Heart left ventricle (tissue), 16 donors: ENCODE results near the gene PRDX6. TPM values are rescaled to one million over a fixed set of nuclear protein-coding genes. Genes with fewer than 3 reads are reported as not detected.

Experiments
- ATAC-seq, 4 donors: fragments of 200-7000 bp; cut with Tn5 transposase; one replicate each; pipeline ENCODE4 v1.9.1; 2020 to 2022; ENCODE audit warnings: moderate library complexity in 4 of 4, mild to moderate bottlenecking in 3 of 4, moderate number of reproducible peaks in 1 of 4
- DNase-seq, 5 donors: peaks; one replicate each; pipeline ENCODE4 v3.0.0-alpha.2; 2020
- H3K27ac ChIP-seq, 12 donors: fragments of 200-600 bp; sonication (generic) in 4 of 12; one replicate each; pipeline versions ENCODE4 v1.5.0 to v1.8.0; 2016 to 2022; ENCODE audit warnings: mild to moderate bottlenecking in 2 of 12
- H3K27me3 ChIP-seq, 9 donors: fragments of 200-600 bp; sonication (generic) in 2 of 9; one replicate each; pipeline versions ENCODE4 v1.5.1 to v1.8.0; 2016 to 2022; ENCODE audit warnings: mild to moderate bottlenecking in 3 of 9
- H3K36me3 ChIP-seq, 9 donors: fragments of 200-600 bp; sonication (generic) in 2 of 9; one replicate each; pipeline versions ENCODE4 v1.5.0 to v1.8.0; 2018 to 2022; ENCODE audit warnings: mild to moderate bottlenecking in 2 of 9
- H3K4me1 ChIP-seq, 12 donors: fragments of 200-600 bp; sonication (generic) in 4 of 12; one replicate each; pipeline versions ENCODE4 v1.5.0 to v1.8.0; 2016 to 2022; ENCODE audit warnings: mild to moderate bottlenecking in 3 of 12
- H3K4me3 ChIP-seq, 12 donors: fragments of 200-600 bp; sonication (generic) in 4 of 12; one replicate each; pipeline versions ENCODE4 v1.5.0 to v1.8.0; 2017 to 2022; ENCODE audit warnings: mild to moderate bottlenecking in 9 of 12, moderate library complexity in 4 of 12
- H3K9me3 ChIP-seq, 12 donors: fragments of 200-600 bp; sonication (generic) in 4 of 12; one replicate each; pipeline versions ENCODE4 v1.5.0 to v1.8.0; 2016 to 2022; ENCODE audit warnings: mild to moderate bottlenecking in 1 of 12
- CTCF ChIP-seq, 12 donors: fragments of 200-600 bp; sonication (generic) in 4 of 12; IDR thresholded peaks; one replicate each; pipeline versions ENCODE4 v1.5.0 to v1.8.0; 2018 to 2022; ENCODE audit warnings: antibody characterized with exemption in 12 of 12, mild to moderate bottlenecking in 5 of 12
- POLR2A ChIP-seq, 2 donors: fragments of 450-650 bp; IDR thresholded peaks; one replicate each; pipeline ENCODE4 v1.6.1; 2017; ENCODE audit warnings: antibody characterized with exemption in 2 of 2, mild to moderate bottlenecking in 2 of 2, moderate library complexity in 2 of 2
- WGBS, 4 donors: extraction: QIAGEN DNeasy Blood & Tissue Kit in 2 of 4; methylation state at CpG; one replicate each; pipeline versions ENCODE4 v1.1.5 to v1.1.7; 2013 to 2018; 5-methylcytosine and 5-hydroxymethylcytosine counted together
- intact Hi-C, 10 donors: fragments of 100-400 bp; cut with DNase I; formaldehyde crosslinking; loops; one replicate each; pipeline versions ENCODE4 v1.11.1 to v1.14.2; 2022
- polyA plus RNA-seq, 2 donors: library from polyadenylated mRNA; stranded (reverse); fragments of 200-250 nt; gene quantifications; one replicate each; pipeline ENCODE4 v1.2.3, GENCODE V29; 2013
- total RNA-seq, 9 donors: library from RNA; depleted of rRNA in 2 of 9; stranded (reverse); fragments of >200 nt in 2 of 9; fragmentation: NEBNext Ultra II Directional in 3 of 9; extraction: Animal tissue kit (Norgen Biotek cat#: 25700) in 3 of 9; gene quantifications; one replicate each; pipeline versions ENCODE4 v1.1.0 to v1.2.4, GENCODE V29; 2016 to 2023
- donor health status: ischemic (EF 13 %, LVEDD 7.1; RV severe dilation, severe dysfunction).
- donor health status: healthy with polysubstance abuse.
- donor health status: DM: no; HTN: yes; CAD: no.
- donor health status: DM: no; HTN: no; CAD: no.
- donor health status: ischemic (EF 25% LVEDD 6.9; RV normal size, moderate dysfunction).
- donor health status: ischemic (EF 25% LVEDD 5.7; RV mildly dilated, moderate dysfunction).
- donor health status: healthy.
- donor health status: DM: yes; HTN: yes; CAD: no.
- donor health status: ischemic (EF 35%, LVEDD 5.7; RV mildly dilated, moderate dysfunction).
- donor health status: nonischemic (EF 11% LVEDD 7.7; RV severe dilation, severe dysfunction).
- donor health status: DM: yes; HTN: yes; CAD: no.
- donor health status: PGD.
- donor health status: ischemic (EF 29% LVEDD 5.4; RV normal size, mild dysfunction).
- donor health status: nonischemic (EF 23%, LVEDD 6.1; RV moderate dilation, normal function).

Gene PRDX6
- total and polyA plus RNA-seq, 11 donors: 237 to 635 (median 433) TPM

DNA sequence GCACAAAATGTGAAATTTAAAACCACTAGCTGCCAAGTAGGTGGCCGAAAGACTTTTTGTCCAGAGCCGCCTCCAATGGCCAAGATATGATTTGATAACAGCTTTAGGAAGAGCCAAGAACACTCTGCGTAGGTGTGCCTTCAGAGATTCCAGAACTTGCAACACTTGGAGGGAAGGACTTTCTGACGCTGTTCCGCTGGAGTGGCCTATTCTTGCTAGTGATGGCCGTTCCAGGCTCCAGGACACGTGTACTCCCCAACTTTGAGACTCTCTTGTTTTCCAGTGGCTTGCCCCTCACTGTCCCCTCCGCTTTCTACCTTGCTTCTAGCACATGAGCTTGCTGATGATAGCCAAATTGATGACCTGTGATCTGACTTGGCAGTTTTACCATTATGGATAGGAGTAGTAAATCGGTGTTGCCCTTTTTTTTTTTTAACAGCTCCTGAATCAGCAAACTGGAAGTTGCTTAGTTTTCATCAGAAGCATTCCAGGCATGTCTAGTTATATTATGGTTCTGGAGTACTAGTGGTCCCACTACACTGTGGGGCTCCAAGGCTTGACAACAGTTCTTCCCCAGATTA, 1.0 kb downstream of the PRDX6 start:
- peak overlapping the region; percentile 89 to 99 (median 97) for H3K27ac ChIP-seq
- peak; percentile 73 to 79 (median 78) for ATAC-seq
- H3K27me3 ChIP-seq: no peaks in the 10 kb centered on the region
- intact Hi-C loops: loop anchor here in 7 of 10 donors (2.0 to 10.0 kb wide), 9 partner anchors 46 to 679 kb away; partner anchors contain the start of genes CENPL (in 2 of the 7), DARS2 (in 2 of the 7), RABGAP1L (in 2 of the 7) and GAS5 (in 1 of the 7)
- H3K36me3 ChIP-seq: peaks cover 0 to 39% (median 30%) of the 10 kb centered on the region in 9 donors
- peaks cover 0 to 61% (median 50%) of the 10 kb centered on the region in 12 donors for H3K4me1 ChIP-seq
- H3K9me3 ChIP-seq: no peaks in the 10 kb centered on the region
- TF ChIP-seq CTCF (IDR thresholded peaks at IDR 0.05) (no peak), POLR2A (IDR thresholded peaks at IDR 0.05) (no peak)
- peak overlapping the region; percentile 70 to 96 (median 86) for H3K4me3 ChIP-seq
- WGBS, 4 donors: 4 to 7% (median 5%) methylated on average over 9 of the region's 9 CpGs
- DNase-seq: peak; percentile 41 to 83 (median 60)

DNA sequence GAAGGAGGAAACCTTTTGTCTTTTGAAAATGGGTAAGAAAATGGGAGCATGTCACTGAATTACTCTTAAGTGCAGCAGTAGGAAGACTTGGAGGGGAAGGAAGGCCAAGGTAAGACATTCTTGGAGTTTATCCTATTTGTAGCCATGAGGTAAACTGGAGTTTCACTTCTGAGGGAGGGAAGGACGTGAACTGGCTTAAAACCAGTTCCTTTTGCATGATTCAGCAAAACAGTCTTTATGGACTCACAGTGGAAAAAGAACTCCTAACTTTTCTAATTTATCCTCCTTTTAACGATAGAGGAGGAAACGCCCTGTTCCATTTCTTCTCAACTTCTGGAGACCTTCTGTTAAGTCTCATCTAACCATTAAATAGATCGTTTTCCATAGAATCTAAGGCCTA, 2.5 kb downstream of the PRDX6 start:
- Histone ChIP-seq H3K9me3 (no peaks in the 10 kb centered on the region), H3K36me3 (peaks cover 0 to 54% (median 44%) of the 10 kb centered on the region in 9 donors), H3K27me3 (no peaks in the 10 kb centered on the region), H3K4me3 (peak overlapping the region in 2 of 12 donors; percentile 89 to 96), H3K27ac (peak overlapping the region in 7 of 12 donors; percentile 94 to 99 (median 97)), H3K4me1 (peaks cover 0 to 61% (median 44%) of the 10 kb centered on the region in 12 donors)
- DNase-seq (no peak), ATAC-seq (no peak)
- TF ChIP-seq POLR2A (IDR thresholded peaks at IDR 0.05) (no peak), CTCF (IDR thresholded peaks at IDR 0.05) (no peak)
- intact Hi-C loops: loop anchor here in 7 of 10 donors (2.0 to 10.0 kb wide), 9 partner anchors 47 to 678 kb away; partner anchors contain the start of genes CENPL (in 2 of the 7), DARS2 (in 2 of the 7), RABGAP1L (in 2 of the 7) and GAS5 (in 1 of the 7)
- WGBS, 4 donors: 74 to 82% (median 78%) methylated on average over 4 of the region's 4 CpGs

- H3K9me3 ChIP-seq: no peaks in the 10 kb centered on the region
- ATAC-seq (no peak), DNase-seq (peak in 2 of 5 donors; percentile 28 to 43)
- H3K4me3 ChIP-seq: no peak overlapping the region
- H3K27ac ChIP-seq: no peak overlapping the region
- TF ChIP-seq POLR2A (IDR thresholded peaks at IDR 0.05) (no peak), CTCF (IDR thresholded peaks at IDR 0.05) (no peak)
- 52 to 74% (median 60%) methylated on average over 1 of the region's 1 CpG for WGBS, 4 donors
- intact Hi-C loops: no loop called here
- no peaks in the 10 kb centered on the region for H3K27me3 ChIP-seq
- H3K36me3 ChIP-seq: peaks cover 0 to 70% (median 61%) of the 10 kb centered on the region in 9 donors
- H3K4me1 ChIP-seq: peaks cover 0 to 48% (median 28%) of the 10 kb centered on the region in 12 donors
Observed at GRCh38 chr1:173481195-173481772, 4.1 kb downstream of the PRDX6 start.

DNA sequence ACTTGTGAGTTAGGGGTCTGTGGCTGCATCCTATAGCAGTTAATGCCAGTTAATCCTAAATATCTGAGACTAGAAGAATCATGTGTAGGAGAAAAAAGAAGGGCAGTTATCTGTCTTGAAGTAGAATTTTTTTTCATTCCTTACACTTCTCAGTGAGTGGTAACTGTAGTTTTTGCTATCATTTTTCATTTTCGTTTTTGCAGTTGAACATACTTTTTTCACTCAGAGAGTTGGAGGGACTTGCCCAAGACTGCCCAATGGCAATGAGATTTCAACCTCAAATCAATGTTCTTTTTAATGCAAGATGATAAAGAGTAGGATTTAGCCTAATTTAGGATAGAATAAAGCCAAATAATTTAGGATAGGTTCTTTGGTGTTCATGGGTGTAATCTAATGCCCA, 5.5 kb downstream of the PRDX6 start:
- Histone ChIP-seq H3K36me3 (peaks cover 0 to 84% (median 75%) of the 10 kb centered on the region in 9 donors), H3K27me3 (no peaks in the 10 kb centered on the region), H3K9me3 (no peaks in the 10 kb centered on the region), H3K4me3 (no peak overlapping the region), H3K4me1 (peaks cover 0 to 44% (median 27%) of the 10 kb centered on the region in 12 donors), H3K27ac (no peak overlapping the region)
- intact Hi-C loops: no loop called here
- no peak for ATAC-seq
- DNase-seq: no peak
- 78 to 91% (median 89%) methylated on average over 1 of the region's 1 CpG for WGBS, 4 donors
- TF ChIP-seq CTCF (IDR thresholded peaks at IDR 0.05) (no peak), POLR2A (IDR thresholded peaks at IDR 0.05) (no peak)
